Measurements from ENCODE around the gene CALHM1. TPM values are rescaled to one million over a fixed set of nuclear protein-coding genes. Genes with fewer than 3 reads are reported as not detected.
"Not testable (repeated sequence)": the region's sequence is repeated elsewhere in the genome, so short reads cannot be mapped to it uniquely, and the experiment has no call there.

The CALHM1 gene, protein sequence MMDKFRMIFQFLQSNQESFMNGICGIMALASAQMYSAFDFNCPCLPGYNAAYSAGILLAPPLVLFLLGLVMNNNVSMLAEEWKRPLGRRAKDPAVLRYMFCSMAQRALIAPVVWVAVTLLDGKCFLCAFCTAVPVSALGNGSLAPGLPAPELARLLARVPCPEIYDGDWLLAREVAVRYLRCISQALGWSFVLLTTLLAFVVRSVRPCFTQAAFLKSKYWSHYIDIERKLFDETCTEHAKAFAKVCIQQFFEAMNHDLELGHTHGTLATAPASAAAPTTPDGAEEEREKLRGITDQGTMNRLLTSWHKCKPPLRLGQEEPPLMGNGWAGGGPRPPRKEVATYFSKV
- not detected for total RNA-seq

- no peak for DNase-seq (ENCODE audit: low spot score)
- no peak for ATAC-seq
- intact Hi-C loops (cut with DNase I), result no loop called here
Measured at GRCh38 chr10:103458720-103459119, at the start of gene CALHM1. Gene CALHM1, minus strand, starts transcription at chr10:103458900. Its CDS starts 149 bp downstream, at chr10:103458751.

DNA sequence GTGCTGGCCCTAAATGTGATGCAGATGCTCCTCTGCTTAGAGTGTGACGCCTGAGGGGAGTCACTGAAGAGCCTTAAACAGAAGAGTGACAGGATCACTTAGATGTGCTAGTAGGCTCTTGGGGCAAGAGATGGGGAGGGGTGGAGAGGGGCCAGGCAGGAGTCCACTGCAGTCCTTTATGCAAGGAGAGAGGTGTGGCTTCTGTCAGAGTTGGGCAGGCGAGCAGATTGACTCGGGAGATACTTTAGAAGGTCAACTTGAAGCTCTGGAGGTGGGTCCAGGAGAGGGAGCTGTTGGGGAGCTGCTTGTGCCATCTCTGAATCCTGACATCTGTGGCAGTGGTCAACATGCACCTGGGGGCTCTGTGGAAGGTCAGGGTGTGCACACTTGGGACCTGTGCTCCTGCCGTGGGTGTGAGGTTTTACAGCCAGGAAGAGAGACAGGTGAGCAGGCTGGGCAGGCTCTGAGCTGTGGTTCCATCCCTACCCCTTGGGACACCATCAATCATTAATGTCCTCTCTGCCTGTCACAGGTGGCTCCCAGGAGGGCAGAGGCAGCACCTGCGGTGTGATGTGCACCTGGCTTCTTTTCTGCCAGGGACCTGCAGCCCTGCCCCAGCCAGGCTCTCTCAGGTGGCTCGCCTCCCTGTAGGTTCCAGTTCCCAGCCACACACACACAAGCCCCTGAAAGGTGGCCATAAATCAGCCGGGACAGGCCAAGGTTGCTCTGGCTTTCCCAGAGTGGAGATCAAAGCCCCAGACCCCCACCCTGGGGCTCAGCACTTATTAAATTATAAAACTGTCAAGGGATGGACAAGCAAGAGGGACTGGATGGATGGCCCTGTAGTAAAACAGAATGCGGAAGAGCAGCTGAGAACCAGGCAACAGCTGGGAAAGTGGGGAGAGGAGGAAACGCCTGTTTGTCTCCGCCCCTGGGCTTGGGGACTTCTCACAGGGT lies 48.8 kb upstream of the CALHM1 start:
- ATAC-seq (no peak), DNase-seq (ENCODE audit: low spot score) (no peak)
- intact Hi-C loops (cut with DNase I), result no loop called here

GRCh38 chr10:103506061-103506460 lies 47.4 kb upstream of the CALHM1 start:
- no peak for ATAC-seq
- no peak for DNase-seq (ENCODE audit: low spot score)
- intact Hi-C loops (cut with DNase I), result no loop called here

GRCh38 chr10:103504181-103504783 lies 45.6 kb upstream of the CALHM1 start:
- no peak for DNase-seq (ENCODE audit: low spot score)

DNA sequence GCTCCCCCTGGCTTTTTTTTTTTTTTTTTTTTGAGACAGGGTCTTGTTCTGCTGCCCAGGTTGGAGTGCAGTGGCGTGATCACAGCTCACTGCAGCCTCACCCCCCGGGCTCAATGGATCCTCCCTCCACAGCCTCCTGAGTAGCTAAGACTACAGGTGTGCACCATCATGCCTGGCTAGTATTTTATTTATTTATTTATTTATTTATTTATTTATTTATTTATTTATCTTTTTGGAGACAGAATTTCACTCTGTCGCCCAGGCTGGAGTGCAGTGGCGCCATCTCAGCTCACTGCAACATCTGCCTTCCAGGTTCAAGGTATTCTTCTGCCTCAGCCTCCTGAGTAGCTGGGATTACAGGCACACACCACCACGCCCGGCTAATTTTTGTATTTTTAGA lies 45.1 kb upstream of the CALHM1 start:
- DNase-seq (ENCODE audit: low spot score); intact Hi-C loops (cut with DNase I); ATAC-seq: not testable (repeated sequence)

More at GRCh38 chr10:103504181-103504783, 45.6 kb upstream of the CALHM1 start:
- intact Hi-C loops (cut with DNase I), result no loop called here
- no peak for ATAC-seq

GRCh38 chr10:103502849-103503660 lies 44.4 kb upstream of the CALHM1 start:
- ATAC-seq (no peak), DNase-seq (ENCODE audit: low spot score) (no peak)
- intact Hi-C loops (cut with DNase I), result no loop called here

- ATAC-seq (no peak), DNase-seq (ENCODE audit: low spot score) (no peak)
- intact Hi-C loops (cut with DNase I), result no loop called here
Measured at GRCh38 chr10:103501186-103501585, 42.5 kb upstream of the CALHM1 start.

DNA sequence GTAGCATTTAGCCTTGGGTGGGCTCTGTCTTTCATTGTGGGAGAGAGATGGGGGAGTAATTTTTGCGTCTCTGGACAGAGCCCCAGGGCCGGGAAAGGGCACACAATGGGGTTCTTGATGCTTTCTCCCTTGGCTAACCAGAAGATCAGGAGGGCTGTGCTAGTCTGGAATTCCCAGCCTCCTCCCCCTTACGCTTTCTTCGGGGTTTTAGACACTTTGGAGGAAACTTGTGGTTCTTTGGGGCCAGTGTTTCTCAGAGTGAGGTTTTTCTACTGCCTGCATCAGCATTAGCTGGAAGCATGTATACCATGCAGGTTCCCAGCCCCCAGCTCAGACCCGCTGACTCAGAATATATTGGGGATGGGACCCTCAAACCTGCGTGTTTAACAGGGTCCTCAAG lies 41.8 kb upstream of the CALHM1 start:
- no peak for ATAC-seq
- no peak for DNase-seq (ENCODE audit: low spot score)
- intact Hi-C loops (cut with DNase I), result no loop called here

GRCh38 chr10:103499881-103500280 lies 41.2 kb upstream of the CALHM1 start:
- intact Hi-C loops (cut with DNase I), result no loop called here
- ATAC-seq, result no peak
- no peak for DNase-seq (ENCODE audit: low spot score)

GRCh38 chr10:103498936-103499638 lies 40.4 kb upstream of the CALHM1 start:
- intact Hi-C loops (cut with DNase I), result no loop called here
- DNase-seq (ENCODE audit: low spot score) (no peak), ATAC-seq (no peak)

- DNase-seq (ENCODE audit: low spot score) (no peak), ATAC-seq (no peak)
- intact Hi-C loops (cut with DNase I), result no loop called here
Measured at GRCh38 chr10:103497161-103497915, 38.6 kb upstream of the CALHM1 start.

DNA sequence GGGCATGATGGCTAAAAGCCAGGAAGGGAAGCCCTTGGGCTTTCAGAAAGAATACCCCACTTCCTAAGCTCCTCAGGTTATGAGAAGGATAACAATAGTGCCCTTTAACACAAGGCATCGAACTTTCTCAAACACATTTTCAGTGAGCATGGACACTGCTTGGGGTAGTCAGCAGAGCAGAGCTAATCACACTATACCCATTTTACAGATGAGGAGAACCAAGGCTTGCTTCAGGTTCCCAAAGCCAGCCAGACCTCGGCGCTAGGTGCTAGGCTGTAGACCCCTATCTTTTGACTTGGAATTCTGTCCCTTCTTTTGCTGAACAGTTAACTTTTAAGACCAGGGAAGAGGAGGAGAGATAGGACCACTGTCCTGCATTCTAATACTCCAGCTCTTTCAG lies 36.6 kb upstream of the CALHM1 start:
- intact Hi-C loops (cut with DNase I), result no loop called here
- ATAC-seq (no peak), DNase-seq (ENCODE audit: low spot score) (no peak)

- intact Hi-C loops (cut with DNase I), result no loop called here
- DNase-seq (ENCODE audit: low spot score) (no peak), ATAC-seq (no peak)
Measured at GRCh38 chr10:103493916-103494877, 35.5 kb upstream of the CALHM1 start.

- peak; percentile 44 for ATAC-seq
- intact Hi-C loops (cut with DNase I), result no loop called here
- DNase-seq (ENCODE audit: low spot score), result no peak
Measured at GRCh38 chr10:103493362-103493915, 34.7 kb upstream of the CALHM1 start, which contains the start of gene NEURL1. Gene NEURL1, plus strand, starts transcription at chr10:103493705. Its CDS starts 683 bp downstream, at chr10:103494388.

- DNase-seq (ENCODE audit: low spot score) (no peak), ATAC-seq (no peak)
- intact Hi-C loops (cut with DNase I), result no loop called here
Measured at GRCh38 chr10:103492655-103493261, 34.1 kb upstream of the CALHM1 start.
